PC-9 (cell line): Measurements from ENCODE around the gene TPPP. TPM values are rescaled to one million over a fixed set of nuclear protein-coding genes. Genes with fewer than 3 reads are reported as not detected.
A peak's percentile ranks its signal among the peaks of the same experiment; 100 is the strongest.

ENCODE experiments used
- BruUV-seq: library from RNA; stranded (reverse); fragments of 400-500 nt; replicated peaks from 2 replicates; lab custom pipeline; 2021; lab: Mats Ljungman, UMichigan
- CTCF ChIA-PET: fragments of 300-600 bp; sonication (Branson Sonifier 250); formaldehyde crosslinking; loops from one replicate; lab custom pipeline; 2022; ENCODE audit warnings: antibody characterized with exemption; lab: Charles Lee
- POLR2A ChIA-PET: fragments of 300-600 bp; sonication (Branson Sonifier 250); formaldehyde crosslinking; loops from one replicate; lab custom pipeline; 2022; ENCODE audit warnings: antibody characterized with exemption; ENCODE audit not compliant: unreplicated experiment; lab: Charles Lee
- DNase-seq, 2 experiments: peaks; one replicate each; pipeline versions ENCODE4 v3.0.0 to v3.0.0-alpha.2; 2015 to 2022; ENCODE audit warnings: mixed read lengths in 1 of 2
- H2AFZ ChIP-seq: fragments of 200-600 bp; sonication (generic); 2 replicates; pipeline ENCODE4 v1.8.1; 2017; ENCODE audit warnings: antibody characterized with exemption
- H3F3A ChIP-seq: fragments of 200-600 bp; sonication (generic); 2 replicates; pipeline ENCODE4 v1.8.1; 2017; ENCODE audit warnings: antibody characterized with exemption, mild to moderate bottlenecking, low read depth; ENCODE audit not compliant: insufficient read depth
- H3K27ac ChIP-seq: fragments of 200-600 bp; sonication (generic); 2 replicates; pipeline ENCODE4 v1.6.1; 2016; ENCODE audit warnings: mixed run types
- H3K27me3 ChIP-seq: fragments of 200-600 bp; sonication (generic); 2 replicates; pipeline ENCODE4 v1.6.1; 2016; ENCODE audit warnings: low read depth, mixed run types; ENCODE audit not compliant: insufficient read depth
- H3K36me3 ChIP-seq: fragments of 200-600 bp; sonication (generic); 2 replicates; pipeline ENCODE4 v1.6.1; 2016; ENCODE audit warnings: low read depth, mixed run types
- H3K4me1 ChIP-seq: fragments of 200-600 bp; sonication (generic); replicated peaks from 2 replicates; pipeline ENCODE4 v1.6.1; 2016; ENCODE audit warnings: mixed run types; ENCODE audit not compliant: insufficient read depth
- H3K4me2 ChIP-seq: fragments of 200-600 bp; sonication (generic); 2 replicates; pipeline ENCODE4 v1.6.1; 2017; ENCODE audit warnings: mixed run types
- H3K4me3 ChIP-seq: fragments of 200-600 bp; sonication (generic); 2 replicates; pipeline ENCODE4 v1.6.1; 2016; ENCODE audit warnings: mixed run types
- H3K79me2 ChIP-seq: fragments of 200-600 bp; sonication (generic); 2 replicates; pipeline ENCODE4 v1.6.1; 2017; ENCODE audit warnings: low read depth, mixed run types
- H3K9me2 ChIP-seq: fragments of 200-600 bp; sonication (generic); 2 replicates; pipeline ENCODE4 v1.8.1; 2017; ENCODE audit warnings: mild to moderate bottlenecking; ENCODE audit not compliant: insufficient read depth
- H3K9me3 ChIP-seq: fragments of 200-600 bp; sonication (generic); 2 replicates; pipeline ENCODE4 v1.8.1; 2016; ENCODE audit warnings: low read depth; ENCODE audit not compliant: insufficient read depth
- H4K20me1 ChIP-seq: fragments of 200-600 bp; sonication (generic); 2 replicates; pipeline ENCODE4 v1.8.1; 2017; ENCODE audit not compliant: insufficient read depth
- EZH2 ChIP-seq: fragments of 200-600 bp; sonication (generic); IDR thresholded peaks from 2 replicates; pipeline ENCODE4 v1.8.0; 2017; ENCODE audit warnings: antibody characterized with exemption, low read depth
- intact Hi-C: fragments of 100-400 bp; cut with micrococcal nuclease; formaldehyde crosslinking; loops from one replicate; pipeline ENCODE4 v1.10.0; 2022; ENCODE audit not compliant: unreplicated experiment
- total RNA-seq: library from RNA; stranded (reverse); gene quantifications from 2 replicates; pipeline ENCODE4 v1.2.3, GENCODE V29; 2021
- TF ChIP-seq, protein P1 (sequence below): fragments of 200-600 bp; sonication (generic); conservative IDR thresholded peaks from 2 replicates; pipeline ENCODE4 v1.6.1; 2017; ENCODE audit warnings: mixed run types, antibody characterized with exemption, mild to moderate bottlenecking, moderate library complexity

Gene TPPP
- total RNA-seq, 1 experiment from 2014 or later: 0.17 TPM

- no TSS peak for BruUV-seq
- ChIA-PET CTCF (no interaction called here), POLR2A (no interaction called here)
- H2AFZ ChIP-seq: no peak overlapping the region
- H3K27ac ChIP-seq: no peak overlapping the region
- H4K20me1 ChIP-seq: no peaks in the 10 kb centered on the region; the same call in 1 of the 2 replicates
- H3K4me3 ChIP-seq: no peak overlapping the region
- H3K9me2 ChIP-seq: no peaks in the 10 kb centered on the region
- H3K36me3 ChIP-seq: peaks cover 13% of the 10 kb centered on the region
- H3K9me3 ChIP-seq: no peaks in the 10 kb centered on the region
- no peak for DNase-seq
- H3K27me3 ChIP-seq: no peaks in the 10 kb centered on the region
- no peak for TF ChIP-seq EZH2
- TF ChIP-seq, protein P1, sequence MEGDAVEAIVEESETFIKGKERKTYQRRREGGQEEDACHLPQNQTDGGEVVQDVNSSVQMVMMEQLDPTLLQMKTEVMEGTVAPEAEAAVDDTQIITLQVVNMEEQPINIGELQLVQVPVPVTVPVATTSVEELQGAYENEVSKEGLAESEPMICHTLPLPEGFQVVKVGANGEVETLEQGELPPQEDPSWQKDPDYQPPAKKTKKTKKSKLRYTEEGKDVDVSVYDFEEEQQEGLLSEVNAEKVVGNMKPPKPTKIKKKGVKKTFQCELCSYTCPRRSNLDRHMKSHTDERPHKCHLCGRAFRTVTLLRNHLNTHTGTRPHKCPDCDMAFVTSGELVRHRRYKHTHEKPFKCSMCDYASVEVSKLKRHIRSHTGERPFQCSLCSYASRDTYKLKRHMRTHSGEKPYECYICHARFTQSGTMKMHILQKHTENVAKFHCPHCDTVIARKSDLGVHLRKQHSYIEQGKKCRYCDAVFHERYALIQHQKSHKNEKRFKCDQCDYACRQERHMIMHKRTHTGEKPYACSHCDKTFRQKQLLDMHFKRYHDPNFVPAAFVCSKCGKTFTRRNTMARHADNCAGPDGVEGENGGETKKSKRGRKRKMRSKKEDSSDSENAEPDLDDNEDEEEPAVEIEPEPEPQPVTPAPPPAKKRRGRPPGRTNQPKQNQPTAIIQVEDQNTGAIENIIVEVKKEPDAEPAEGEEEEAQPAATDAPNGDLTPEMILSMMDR: no peak
- no peaks in the 10 kb centered on the region for H3K4me1 ChIP-seq
- H3F3A ChIP-seq: no peaks in the 10 kb centered on the region
- intact Hi-C loops: no loop called here
- H3K4me2 ChIP-seq: no peak overlapping the region
- no peaks in the 10 kb centered on the region for H3K79me2 ChIP-seq
These were observed 33.5 kb downstream of the TPPP start for GRCh38 chr5:659496-660263.

- Histone ChIP-seq H3K36me3 (peaks cover 13% of the 10 kb centered on the region), H3K27me3 (no peaks in the 10 kb centered on the region), H3K4me2 (no peak overlapping the region), H3K4me1 (no peaks in the 10 kb centered on the region), H3K27ac (no peak overlapping the region), H4K20me1 (no peaks in the 10 kb centered on the region; the same call in 1 of the 2 replicates), H2AFZ (no peak overlapping the region), H3K9me3 (no peaks in the 10 kb centered on the region), H3K4me3 (no peak overlapping the region), H3K9me2 (no peaks in the 10 kb centered on the region), H3F3A (no peaks in the 10 kb centered on the region), H3K79me2 (no peaks in the 10 kb centered on the region)
- no peak for TF ChIP-seq EZH2
- TF ChIP-seq, protein P1: no peak
- CTCF ChIA-PET: interaction anchor here (0.6 kb wide), 1 partner anchor 43 kb away, joined by 10 read pairs; no protein-coding TSS in a partner anchor
- BruUV-seq: no TSS peak
- intact Hi-C loops: no loop called here
- DNase-seq: no peak
- POLR2A ChIA-PET: interaction anchor here (0.5 kb wide), 1 partner anchor 18 kb away, joined by 5 read pairs; no protein-coding TSS in a partner anchor
These were observed 35.0 kb downstream of the TPPP start for GRCh38 chr5:658103-658502.

DNA sequence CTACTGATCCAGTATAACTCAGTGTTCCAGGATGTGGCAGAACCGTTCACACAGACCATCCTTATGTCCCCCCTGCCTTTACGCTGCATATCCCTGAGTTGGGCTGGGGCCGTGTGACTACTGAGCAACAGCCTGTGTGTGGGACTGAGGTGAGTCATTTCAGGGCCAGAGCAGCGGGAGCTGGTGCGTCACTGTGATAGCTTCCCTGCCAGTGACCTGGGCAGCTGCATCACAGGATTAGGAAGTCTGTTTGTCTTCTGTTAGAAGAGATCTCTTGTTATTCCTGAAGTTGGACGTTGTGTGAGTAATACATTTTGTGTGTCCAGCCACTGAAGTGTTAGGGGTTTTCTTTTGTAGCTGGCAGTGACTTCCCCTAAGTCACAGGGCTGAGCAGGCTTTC is 35.6 kb downstream of the TPPP start:
- Histone ChIP-seq H3K79me2 (no peaks in the 10 kb centered on the region), H3K4me1 (no peaks in the 10 kb centered on the region), H3K4me2 (no peak overlapping the region), H3K4me3 (no peak overlapping the region), H3K9me3 (no peaks in the 10 kb centered on the region), H3K27ac (no peak overlapping the region), H3K36me3 (peaks cover 15% of the 10 kb centered on the region), H4K20me1 (no peaks in the 10 kb centered on the region; the same call in 1 of the 2 replicates), H3K27me3 (no peaks in the 10 kb centered on the region), H3F3A (no peaks in the 10 kb centered on the region), H2AFZ (no peak overlapping the region), H3K9me2 (no peaks in the 10 kb centered on the region)
- TF ChIP-seq EZH2: no peak
- TF ChIP-seq, protein P1: no peak
- ChIA-PET POLR2A (interaction anchor here (0.5 to 0.7 kb wide), 5 partner anchors 18 to 493 kb away, joined by 3 to 52 read pairs (median 6); partner anchors contain the start of gene PDCD6), CTCF (interaction anchor here (0.6 kb wide), 1 partner anchor 43 kb away, joined by 10 read pairs; no protein-coding TSS in a partner anchor)
- DNase-seq: peak in 1 of 2 experiments; percentile 75
- intact Hi-C loops: no loop called here
- BruUV-seq: no TSS peak
